HepG2 (cell line): ENCODE measurements around the gene COA3. TPM values are rescaled to one million over a fixed set of nuclear protein-coding genes. Genes with fewer than 3 reads are reported as not detected.

Source experiments
- DPF2 ChIP-seq: sonication (generic); formaldehyde crosslinking; IDR thresholded peaks from 2 replicates; pipeline ENCODE4 v1.4.0; 2020; ENCODE audit warnings: mild to moderate bottlenecking, low read depth, missing genetic modification reagents, borderline replicate concordance
- FOXM1 ChIP-seq: sonication (generic); formaldehyde crosslinking; IDR thresholded peaks from 2 replicates; pipeline ENCODE4 v1.5.0; 2020; ENCODE audit warnings: missing genetic modification reagents
- GABPA ChIP-seq, 2 experiments: IDR thresholded peaks; 2 replicates each; pipeline ENCODE4 v1.6.1; 2011 to 2016; ENCODE audit warnings: low read depth in 2 of 2, low read length in 1 of 2, missing biosample characterization in 1 of 2, missing genetic modification characterization in 1 of 2
- HDAC1 ChIP-seq: sonication (generic); formaldehyde crosslinking; IDR thresholded peaks from 2 replicates; pipeline ENCODE4 v1.5.1; 2020; ENCODE audit warnings: mild to moderate bottlenecking, missing genetic modification reagents
- MYNN ChIP-seq: sonication (generic); formaldehyde crosslinking; IDR thresholded peaks from 2 replicates; pipeline ENCODE4 v1.4.0; 2020; ENCODE audit warnings: mild to moderate bottlenecking, low read depth, missing genetic modification reagents
- REPIN1 ChIP-seq: sonication (generic); formaldehyde crosslinking; IDR thresholded peaks from 2 replicates; pipeline ENCODE4 v1.8.0; 2022; ENCODE audit warnings: missing genetic modification reagents, low read depth, mild to moderate bottlenecking, borderline replicate concordance
- SMARCC2 ChIP-seq: fragments of 450-650 bp; IDR thresholded peaks from 2 replicates; pipeline ENCODE4 v1.6.1; 2017; ENCODE audit warnings: antibody characterized with exemption, mild to moderate bottlenecking
- STAT5B ChIP-seq: sonication (generic); formaldehyde crosslinking; IDR thresholded peaks from 2 replicates; pipeline ENCODE4 v1.4.0; 2020; ENCODE audit warnings: missing genetic modification reagents
- TOE1 ChIP-seq: sonication (generic); formaldehyde crosslinking; IDR thresholded peaks from 2 replicates; pipeline ENCODE4 v1.4.0; 2020; ENCODE audit warnings: mild to moderate bottlenecking, missing genetic modification reagents
- ZNF180 ChIP-seq: sonication (generic); formaldehyde crosslinking; IDR thresholded peaks from 2 replicates; pipeline ENCODE4 v1.4.0; 2020; ENCODE audit warnings: low read depth, missing genetic modification reagents, borderline replicate concordance
- ZSCAN21 ChIP-seq: sonication (generic); formaldehyde crosslinking; IDR thresholded peaks from 2 replicates; pipeline ENCODE4 v1.8.0; 2022; ENCODE audit warnings: mild to moderate bottlenecking, missing genetic modification reagents, moderate library complexity, borderline replicate concordance
- polyA plus RNA-seq, 8 experiments: library from polyadenylated mRNA; depleted of rRNA in 3 of 8; stranded (reverse) in 7 of 8; unstranded in 1 of 8; fragments of >200 nt; fragmentation: Illumina TruSeq in 4 of 8; extraction: Trizol in 4 of 8; gene quantifications; 2 replicates each; pipeline versions ENCODE4 v1.2.1 to v1.2.3, GENCODE V29; 2011 to 2016; ENCODE audit warnings: low read depth in 4 of 8, missing spikeins in 1 of 8, mixed read lengths in 1 of 8; ENCODE audit not compliant: insufficient read depth in 1 of 8
- total RNA-seq, 5 experiments: library from RNA; depleted of rRNA; stranded (reverse); fragments of >200 nt; fragmentation: Illumina TruSeq; extraction: Trizol; gene quantifications; 2 replicates each; pipeline ENCODE4 v1.2.3, GENCODE V29; 2016; ENCODE audit warnings: low read depth in 1 of 5
- TF ChIP-seq, protein P1 (sequence below): sonication (generic); formaldehyde crosslinking; IDR thresholded peaks from 2 replicates; pipeline ENCODE4 v1.4.0; 2020; ENCODE audit warnings: missing genetic modification reagents, mild to moderate bottlenecking, borderline replicate concordance
- TF ChIP-seq, protein P2 (sequence below): sonication (generic); formaldehyde crosslinking; IDR thresholded peaks from 2 replicates; pipeline ENCODE4 v1.5.0; 2020; ENCODE audit warnings: missing genetic modification reagents, mild to moderate bottlenecking, borderline replicate concordance
- TF ChIP-seq, protein P3 (sequence below): IDR thresholded peaks from 2 replicates; pipeline ENCODE4 v1.6.1; 2016; ENCODE audit warnings: mild to moderate bottlenecking, missing biosample characterization, missing genetic modification reagents
- TF ChIP-seq, protein P4 (sequence below): sonication (generic); formaldehyde crosslinking; IDR thresholded peaks from 2 replicates; pipeline ENCODE4 v1.5.1; 2020; ENCODE audit warnings: missing genetic modification reagents, mild to moderate bottlenecking, borderline replicate concordance
- TF ChIP-seq, protein P5 (sequence below): sonication (generic); formaldehyde crosslinking; IDR thresholded peaks from 2 replicates; pipeline ENCODE4 v1.5.0; 2020; ENCODE audit warnings: mild to moderate bottlenecking, missing genetic modification reagents

The COA3 gene
- total and polyA plus RNA-seq, 2 of the 13 experiments (the other 11 are each of a cell fraction or from before 2014, with no cell fraction given): 133 to 202 TPM

DNA sequence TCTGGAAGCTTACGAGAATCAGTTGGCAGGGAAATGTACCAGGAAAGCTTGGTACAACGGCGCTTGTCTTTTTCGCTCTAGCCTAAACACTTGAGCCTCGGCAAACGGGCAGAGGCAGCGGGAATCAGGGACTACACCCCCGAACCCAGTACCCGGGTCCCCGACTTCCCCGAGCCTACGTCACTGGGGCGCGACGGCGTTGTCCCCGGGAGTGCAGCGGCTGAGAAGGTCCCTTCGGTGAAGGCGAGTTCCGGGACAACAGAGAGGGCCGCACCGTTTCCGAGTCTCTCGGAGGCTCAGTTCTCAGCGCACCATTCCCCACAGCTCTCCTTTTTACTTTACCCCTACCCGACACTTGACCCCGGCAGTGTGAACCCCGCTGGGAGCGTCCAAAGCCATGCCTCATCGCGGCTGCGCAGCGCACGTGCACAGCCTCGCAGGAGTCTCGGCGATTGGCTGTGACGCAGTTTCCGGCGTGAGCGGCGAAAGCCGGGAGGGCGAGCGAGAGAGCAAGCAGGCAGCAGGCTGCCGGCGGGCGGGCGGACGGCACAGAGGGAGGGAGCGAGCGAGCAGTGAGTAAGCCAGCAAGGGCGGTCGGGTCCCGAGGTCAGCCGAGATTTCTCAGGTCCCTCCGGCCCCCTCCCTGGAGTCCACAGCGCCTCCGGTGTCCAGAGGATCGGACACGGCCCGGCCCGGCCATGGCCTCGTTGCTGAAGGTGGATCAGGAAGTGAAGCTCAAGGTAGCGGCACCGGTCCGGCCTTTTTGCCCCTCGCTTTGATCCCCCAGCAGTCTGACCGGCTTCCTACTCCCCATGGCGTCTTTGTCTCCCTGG is 34.6 kb upstream of the COA3 start, which contains the start of gene PSME3 (continued):
- TF ChIP-seq, protein P1, sequence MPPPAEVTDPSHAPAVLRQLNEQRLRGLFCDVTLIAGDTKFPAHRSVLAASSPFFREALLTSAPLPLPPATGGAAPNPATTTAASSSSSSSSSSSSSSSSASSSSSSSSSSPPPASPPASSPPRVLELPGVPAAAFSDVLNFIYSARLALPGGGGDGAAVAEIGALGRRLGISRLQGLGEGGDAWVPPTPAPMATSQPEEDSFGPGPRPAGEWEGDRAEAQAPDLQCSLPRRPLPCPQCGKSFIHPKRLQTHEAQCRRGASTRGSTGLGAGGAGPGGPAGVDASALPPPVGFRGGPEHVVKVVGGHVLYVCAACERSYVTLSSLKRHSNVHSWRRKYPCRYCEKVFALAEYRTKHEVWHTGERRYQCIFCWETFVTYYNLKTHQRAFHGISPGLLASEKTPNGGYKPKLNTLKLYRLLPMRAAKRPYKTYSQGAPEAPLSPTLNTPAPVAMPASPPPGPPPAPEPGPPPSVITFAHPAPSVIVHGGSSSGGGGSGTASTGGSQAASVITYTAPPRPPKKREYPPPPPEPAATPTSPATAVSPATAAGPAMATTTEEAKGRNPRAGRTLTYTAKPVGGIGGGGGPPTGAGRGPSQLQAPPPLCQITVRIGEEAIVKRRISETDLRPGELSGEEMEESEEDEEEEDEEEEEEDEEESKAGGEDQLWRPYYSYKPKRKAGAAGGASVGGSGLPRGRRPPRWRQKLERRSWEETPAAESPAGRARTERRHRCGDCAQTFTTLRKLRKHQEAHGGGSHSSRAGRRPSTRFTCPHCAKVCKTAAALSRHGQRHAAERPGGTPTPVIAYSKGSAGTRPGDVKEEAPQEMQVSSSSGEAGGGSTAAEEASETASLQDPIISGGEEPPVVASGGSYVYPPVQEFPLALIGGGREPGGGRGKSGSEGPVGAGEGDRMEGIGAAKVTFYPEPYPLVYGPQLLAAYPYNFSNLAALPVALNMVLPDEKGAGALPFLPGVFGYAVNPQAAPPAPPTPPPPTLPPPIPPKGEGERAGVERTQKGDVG: peak; percentile 82; the same call in 1 of the 2 replicates
- TF ChIP-seq ZSCAN21 (CRISPR knock-in tag) (peak; percentile 18; the same call in 1 of the 2 replicates), REPIN1 (CRISPR knock-in tag) (peak; percentile 84), GABPA (IDR thresholded peaks at IDR 0.05; ENCODE audit: low read depth, low read length) (peak; percentile 79), GABPA (CRISPR knock-in tag; IDR thresholded peaks at IDR 0.05; ENCODE audit: low read depth) (peak; percentile 97), ZNF180 (CRISPR knock-in tag) (peak; percentile 83; the same call in 1 of the 2 replicates), MYNN (CRISPR knock-in tag) (peak; percentile 29; the same call in 1 of the 2 replicates), FOXM1 (CRISPR knock-in tag) (peak; percentile 60; the same call in 1 of the 2 replicates), TOE1 (no peak; the same call in 1 of the 2 replicates), HDAC1 (CRISPR knock-in tag) (peak; percentile 100), SMARCC2 (no peak), STAT5B (CRISPR knock-in tag) (no peak; the same call in 1 of the 2 replicates), DPF2 (CRISPR knock-in tag) (0 out of 2 replicates have a peak, but pooled peaks have one; percentile 7)
- TF ChIP-seq, protein P2, sequence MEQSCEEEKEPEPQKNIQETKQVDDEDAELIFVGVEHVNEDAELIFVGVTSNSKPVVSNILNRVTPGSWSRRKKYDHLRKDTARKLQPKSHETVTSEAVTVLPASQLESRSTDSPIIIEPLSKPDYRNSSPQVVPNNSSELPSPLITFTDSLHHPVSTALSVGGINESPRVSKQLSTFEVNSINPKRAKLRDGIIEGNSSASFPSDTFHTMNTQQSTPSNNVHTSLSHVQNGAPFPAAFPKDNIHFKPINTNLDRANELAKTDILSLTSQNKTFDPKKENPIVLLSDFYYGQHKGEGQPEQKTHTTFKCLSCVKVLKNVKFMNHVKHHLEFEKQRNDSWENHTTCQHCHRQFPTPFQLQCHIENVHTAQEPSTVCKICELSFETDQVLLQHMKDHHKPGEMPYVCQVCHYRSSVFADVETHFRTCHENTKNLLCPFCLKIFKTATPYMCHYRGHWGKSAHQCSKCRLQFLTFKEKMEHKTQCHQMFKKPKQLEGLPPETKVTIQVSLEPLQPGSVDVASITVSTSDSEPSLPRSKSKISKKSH (CRISPR knock-in tag): no peak; the same call in 1 of the 2 replicates
- TF ChIP-seq, protein P3, sequence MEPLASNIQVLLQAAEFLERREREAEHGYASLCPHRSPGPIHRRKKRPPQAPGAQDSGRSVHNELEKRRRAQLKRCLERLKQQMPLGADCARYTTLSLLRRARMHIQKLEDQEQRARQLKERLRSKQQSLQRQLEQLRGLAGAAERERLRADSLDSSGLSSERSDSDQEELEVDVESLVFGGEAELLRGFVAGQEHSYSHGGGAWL (CRISPR knock-in tag): peak; percentile 99
- TF ChIP-seq, protein P4, sequence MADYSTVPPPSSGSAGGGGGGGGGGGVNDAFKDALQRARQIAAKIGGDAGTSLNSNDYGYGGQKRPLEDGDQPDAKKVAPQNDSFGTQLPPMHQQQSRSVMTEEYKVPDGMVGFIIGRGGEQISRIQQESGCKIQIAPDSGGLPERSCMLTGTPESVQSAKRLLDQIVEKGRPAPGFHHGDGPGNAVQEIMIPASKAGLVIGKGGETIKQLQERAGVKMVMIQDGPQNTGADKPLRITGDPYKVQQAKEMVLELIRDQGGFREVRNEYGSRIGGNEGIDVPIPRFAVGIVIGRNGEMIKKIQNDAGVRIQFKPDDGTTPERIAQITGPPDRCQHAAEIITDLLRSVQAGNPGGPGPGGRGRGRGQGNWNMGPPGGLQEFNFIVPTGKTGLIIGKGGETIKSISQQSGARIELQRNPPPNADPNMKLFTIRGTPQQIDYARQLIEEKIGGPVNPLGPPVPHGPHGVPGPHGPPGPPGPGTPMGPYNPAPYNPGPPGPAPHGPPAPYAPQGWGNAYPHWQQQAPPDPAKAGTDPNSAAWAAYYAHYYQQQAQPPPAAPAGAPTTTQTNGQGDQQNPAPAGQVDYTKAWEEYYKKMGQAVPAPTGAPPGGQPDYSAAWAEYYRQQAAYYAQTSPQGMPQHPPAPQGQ (CRISPR knock-in tag): no peak
- TF ChIP-seq, protein P5, sequence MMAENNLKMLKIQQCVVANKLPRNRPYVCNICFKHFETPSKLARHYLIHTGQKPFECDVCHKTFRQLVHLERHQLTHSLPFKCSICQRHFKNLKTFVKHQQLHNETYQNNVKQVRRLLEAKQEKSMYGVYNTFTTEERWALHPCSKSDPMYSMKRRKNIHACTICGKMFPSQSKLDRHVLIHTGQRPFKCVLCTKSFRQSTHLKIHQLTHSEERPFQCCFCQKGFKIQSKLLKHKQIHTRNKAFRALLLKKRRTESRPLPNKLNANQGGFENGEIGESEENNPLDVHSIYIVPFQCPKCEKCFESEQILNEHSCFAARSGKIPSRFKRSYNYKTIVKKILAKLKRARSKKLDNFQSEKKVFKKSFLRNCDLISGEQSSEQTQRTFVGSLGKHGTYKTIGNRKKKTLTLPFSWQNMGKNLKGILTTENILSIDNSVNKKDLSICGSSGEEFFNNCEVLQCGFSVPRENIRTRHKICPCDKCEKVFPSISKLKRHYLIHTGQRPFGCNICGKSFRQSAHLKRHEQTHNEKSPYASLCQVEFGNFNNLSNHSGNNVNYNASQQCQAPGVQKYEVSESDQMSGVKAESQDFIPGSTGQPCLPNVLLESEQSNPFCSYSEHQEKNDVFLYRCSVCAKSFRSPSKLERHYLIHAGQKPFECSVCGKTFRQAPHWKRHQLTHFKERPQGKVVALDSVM (CRISPR knock-in tag): peak; percentile 76
